A673 (cell line): ENCODE measurements around the gene RAB7B.

ENCODE experiments used
- EZH2 ChIP-seq: fragments of 200-600 bp; sonication (generic); IDR thresholded peaks from 2 replicates; pipeline ENCODE4 v1.6.1; 2017; ENCODE audit warnings: borderline replicate concordance, low read depth, mild to moderate bottlenecking, mixed read lengths, antibody characterized with exemption, low read length; ENCODE audit not compliant: poor library complexity, severe bottlenecking
- TF ChIP-seq, protein P1 (sequence below): fragments of 300-800, 200-600 bp; sonication (generic); conservative IDR thresholded peaks from 2 replicates; pipeline ENCODE4 v1.5.1; 2017; ENCODE audit warnings: low read depth, mild to moderate bottlenecking, antibody characterized with exemption, low read length, moderate library complexity, mixed read lengths

DNA sequence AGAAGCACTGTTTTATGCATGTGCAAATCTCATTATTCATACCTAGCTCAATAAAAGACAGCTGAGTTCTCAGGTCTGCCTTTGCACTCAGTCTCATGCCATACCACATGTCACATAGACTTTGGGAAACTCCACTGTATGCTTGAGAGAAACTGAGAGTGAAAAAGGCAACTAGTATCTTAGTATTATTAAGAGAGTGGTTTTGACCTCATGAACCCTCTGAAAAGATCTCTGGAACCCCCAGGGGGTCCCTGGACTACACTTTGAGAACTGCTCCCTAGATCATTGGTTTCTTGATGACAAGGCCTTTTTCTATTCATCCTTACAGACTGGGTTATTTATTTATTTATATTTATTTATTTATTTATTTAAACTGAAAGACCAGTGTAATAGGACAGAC is 46.1 kb upstream of the RAB7B start:
- TF ChIP-seq, protein P1, sequence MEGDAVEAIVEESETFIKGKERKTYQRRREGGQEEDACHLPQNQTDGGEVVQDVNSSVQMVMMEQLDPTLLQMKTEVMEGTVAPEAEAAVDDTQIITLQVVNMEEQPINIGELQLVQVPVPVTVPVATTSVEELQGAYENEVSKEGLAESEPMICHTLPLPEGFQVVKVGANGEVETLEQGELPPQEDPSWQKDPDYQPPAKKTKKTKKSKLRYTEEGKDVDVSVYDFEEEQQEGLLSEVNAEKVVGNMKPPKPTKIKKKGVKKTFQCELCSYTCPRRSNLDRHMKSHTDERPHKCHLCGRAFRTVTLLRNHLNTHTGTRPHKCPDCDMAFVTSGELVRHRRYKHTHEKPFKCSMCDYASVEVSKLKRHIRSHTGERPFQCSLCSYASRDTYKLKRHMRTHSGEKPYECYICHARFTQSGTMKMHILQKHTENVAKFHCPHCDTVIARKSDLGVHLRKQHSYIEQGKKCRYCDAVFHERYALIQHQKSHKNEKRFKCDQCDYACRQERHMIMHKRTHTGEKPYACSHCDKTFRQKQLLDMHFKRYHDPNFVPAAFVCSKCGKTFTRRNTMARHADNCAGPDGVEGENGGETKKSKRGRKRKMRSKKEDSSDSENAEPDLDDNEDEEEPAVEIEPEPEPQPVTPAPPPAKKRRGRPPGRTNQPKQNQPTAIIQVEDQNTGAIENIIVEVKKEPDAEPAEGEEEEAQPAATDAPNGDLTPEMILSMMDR: no peak
- no peak for TF ChIP-seq EZH2
